ENCODE measurements around the gene VWC2. TPM values are rescaled to one million over a fixed set of nuclear protein-coding genes. Genes with fewer than 3 reads are reported as not detected.

Gene VWC2
- total RNA-seq, 1 donor from 2014 or later, result 0.18 TPM

DNA sequence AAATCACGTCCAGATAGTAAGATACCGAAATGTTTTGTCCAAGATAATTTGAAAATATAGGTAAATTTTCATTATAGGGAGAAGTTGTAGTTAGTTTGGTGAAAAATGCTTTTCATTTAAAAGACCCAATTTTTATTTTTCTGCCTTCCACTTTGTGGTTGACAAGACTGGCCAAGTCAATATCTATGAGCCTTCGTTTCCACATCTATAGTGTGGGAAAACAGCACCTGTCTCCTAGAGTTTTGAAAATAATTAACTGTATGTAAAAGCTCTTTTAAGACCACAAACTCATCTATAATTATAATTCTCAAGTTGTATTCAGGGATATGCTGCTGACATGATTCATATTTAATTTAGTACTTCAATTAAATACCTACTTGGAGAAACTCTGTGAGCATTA lies 102.8 kb downstream of the VWC2 start:
- Histone ChIP-seq H3K36me3 (no peaks in the 10 kb centered on the region), H3K4me1 (no peaks in the 10 kb centered on the region), H3K27ac (no peak overlapping the region), H3K9me3 (no peaks in the 10 kb centered on the region), H3K4me3 (no peak overlapping the region), H3K27me3 (ENCODE audit: low read depth) (no peaks in the 10 kb centered on the region)
- TF ChIP-seq, protein P1, sequence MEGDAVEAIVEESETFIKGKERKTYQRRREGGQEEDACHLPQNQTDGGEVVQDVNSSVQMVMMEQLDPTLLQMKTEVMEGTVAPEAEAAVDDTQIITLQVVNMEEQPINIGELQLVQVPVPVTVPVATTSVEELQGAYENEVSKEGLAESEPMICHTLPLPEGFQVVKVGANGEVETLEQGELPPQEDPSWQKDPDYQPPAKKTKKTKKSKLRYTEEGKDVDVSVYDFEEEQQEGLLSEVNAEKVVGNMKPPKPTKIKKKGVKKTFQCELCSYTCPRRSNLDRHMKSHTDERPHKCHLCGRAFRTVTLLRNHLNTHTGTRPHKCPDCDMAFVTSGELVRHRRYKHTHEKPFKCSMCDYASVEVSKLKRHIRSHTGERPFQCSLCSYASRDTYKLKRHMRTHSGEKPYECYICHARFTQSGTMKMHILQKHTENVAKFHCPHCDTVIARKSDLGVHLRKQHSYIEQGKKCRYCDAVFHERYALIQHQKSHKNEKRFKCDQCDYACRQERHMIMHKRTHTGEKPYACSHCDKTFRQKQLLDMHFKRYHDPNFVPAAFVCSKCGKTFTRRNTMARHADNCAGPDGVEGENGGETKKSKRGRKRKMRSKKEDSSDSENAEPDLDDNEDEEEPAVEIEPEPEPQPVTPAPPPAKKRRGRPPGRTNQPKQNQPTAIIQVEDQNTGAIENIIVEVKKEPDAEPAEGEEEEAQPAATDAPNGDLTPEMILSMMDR (IDR thresholded peaks at IDR 0.05), result no peak
- intact Hi-C loops (cut with DNase I), result no loop called here
- DNase-seq (no peak), ATAC-seq (no peak)

DNA sequence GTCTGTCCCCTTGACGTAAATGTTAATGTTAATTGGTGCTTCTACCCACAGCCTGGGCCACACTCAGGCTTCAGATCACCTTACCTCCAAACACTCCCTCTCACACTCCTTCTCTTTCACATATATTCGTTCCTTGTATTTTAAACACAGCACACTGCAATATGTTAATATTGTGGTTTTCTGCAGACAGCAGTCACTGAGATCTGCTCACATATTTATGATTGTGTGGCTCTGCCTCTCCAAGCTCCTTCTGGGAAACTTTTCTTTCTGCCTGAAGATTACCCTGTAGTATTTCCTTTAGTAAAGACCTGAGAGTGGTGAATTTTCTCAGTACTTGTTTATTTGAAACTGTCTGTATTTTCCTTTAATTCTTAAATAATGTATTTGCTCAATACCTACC lies 104.7 kb downstream of the VWC2 start:
- Histone ChIP-seq H3K36me3 (no peaks in the 10 kb centered on the region), H3K27me3 (ENCODE audit: low read depth) (no peaks in the 10 kb centered on the region), H3K9me3 (no peaks in the 10 kb centered on the region), H3K4me1 (no peaks in the 10 kb centered on the region), H3K27ac (no peak overlapping the region), H3K4me3 (no peak overlapping the region)
- intact Hi-C loops (cut with DNase I), result no loop called here
- TF ChIP-seq, protein P1 (IDR thresholded peaks at IDR 0.05), result no peak
- DNase-seq (no peak), ATAC-seq (no peak)

DNA sequence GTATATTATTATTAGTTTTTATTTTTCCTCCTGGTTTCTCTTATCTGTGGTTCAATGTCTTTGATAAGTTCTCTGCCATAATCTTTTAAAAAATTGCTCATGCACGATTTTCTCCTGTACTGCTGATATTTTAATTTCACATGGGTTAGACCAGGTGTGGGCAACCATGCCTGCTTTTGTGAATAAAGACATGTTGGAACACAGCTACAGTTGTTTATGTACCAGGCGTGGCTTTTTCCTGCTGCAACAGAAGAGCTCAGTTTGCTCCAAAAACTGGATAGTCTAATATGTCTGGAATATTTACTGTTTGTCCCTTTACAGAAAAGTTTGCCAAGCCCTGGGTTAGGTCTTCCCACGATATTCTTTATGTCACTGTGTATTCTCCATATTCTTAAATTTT lies 105.2 kb downstream of the VWC2 start:
- Histone ChIP-seq H3K9me3 (no peaks in the 10 kb centered on the region), H3K36me3 (no peaks in the 10 kb centered on the region), H3K4me3 (no peak overlapping the region), H3K27me3 (ENCODE audit: low read depth) (no peaks in the 10 kb centered on the region), H3K4me1 (no peaks in the 10 kb centered on the region), H3K27ac (no peak overlapping the region)
- intact Hi-C loops (cut with DNase I), result no loop called here
- no peak for ATAC-seq
- TF ChIP-seq, protein P1 (IDR thresholded peaks at IDR 0.05), result no peak
- no peak for DNase-seq

DNA sequence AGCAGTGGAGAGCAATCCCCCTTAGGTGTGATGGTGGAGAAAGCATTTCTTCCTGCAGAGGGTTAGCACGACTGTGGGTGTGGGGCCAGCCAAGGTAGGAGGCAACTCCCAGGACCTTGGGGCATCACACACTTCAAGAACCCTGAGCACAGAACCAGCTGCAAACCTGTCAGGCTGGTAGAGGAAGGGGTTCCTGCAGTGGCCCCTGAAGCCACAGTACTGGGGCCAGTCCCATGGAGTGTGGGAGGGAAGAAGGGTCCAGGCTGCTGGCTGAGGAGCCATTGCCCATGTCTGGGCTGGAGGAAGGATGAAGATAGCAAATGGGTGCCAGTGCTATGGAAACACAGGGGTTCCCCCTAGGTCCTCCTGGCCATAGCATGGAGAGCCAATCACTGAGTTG lies 110.5 kb downstream of the VWC2 start:
- ATAC-seq (peak in 1 of 2 donors; percentile 41), DNase-seq (no peak)
- Histone ChIP-seq H3K36me3 (no peaks in the 10 kb centered on the region), H3K4me1 (no peaks in the 10 kb centered on the region), H3K27ac (no peak overlapping the region), H3K9me3 (no peaks in the 10 kb centered on the region), H3K4me3 (no peak overlapping the region), H3K27me3 (ENCODE audit: low read depth) (no peaks in the 10 kb centered on the region)
- intact Hi-C loops (cut with DNase I), result no loop called here
- TF ChIP-seq, protein P1 (IDR thresholded peaks at IDR 0.05), result no peak

DNA sequence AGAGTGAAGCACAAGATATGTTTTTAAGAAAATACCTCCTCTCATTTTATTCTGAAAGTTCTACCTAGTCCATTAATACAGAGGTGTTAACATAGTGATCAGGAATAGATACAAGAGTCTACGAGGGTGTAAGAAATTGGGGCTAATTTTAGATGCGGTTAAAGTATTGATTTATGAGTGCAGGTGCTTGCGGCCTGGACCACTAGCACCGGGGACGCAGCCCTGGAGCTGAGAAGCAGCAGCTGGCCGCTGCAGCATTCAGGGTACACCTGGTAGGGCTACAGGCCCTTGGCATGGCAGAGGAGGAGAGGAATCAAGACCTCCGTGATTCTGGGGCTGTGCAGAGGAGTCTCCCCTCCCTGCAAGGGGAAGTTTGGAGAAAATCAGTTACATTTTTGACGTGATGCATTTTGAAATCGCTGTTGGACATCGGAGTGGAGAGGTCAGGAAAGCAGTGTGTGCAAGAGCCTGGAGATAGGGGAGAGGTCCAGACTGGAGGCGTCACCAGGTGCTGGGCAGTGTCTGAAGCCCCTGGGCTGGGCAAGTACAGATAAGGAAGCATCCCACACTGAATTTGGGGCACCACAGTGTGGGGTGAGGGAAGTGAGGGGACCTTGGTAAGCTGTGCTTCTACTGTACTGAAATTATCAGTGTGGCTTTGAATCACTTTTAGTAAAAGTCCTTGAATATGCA lies 112.3 kb downstream of the VWC2 start:
- Histone ChIP-seq H3K9me3 (no peaks in the 10 kb centered on the region), H3K4me3 (no peak overlapping the region), H3K4me1 (no peaks in the 10 kb centered on the region), H3K27ac (no peak overlapping the region), H3K36me3 (no peaks in the 10 kb centered on the region), H3K27me3 (ENCODE audit: low read depth) (no peaks in the 10 kb centered on the region)
- DNase-seq (no peak), ATAC-seq (no peak)
- TF ChIP-seq, protein P1 (IDR thresholded peaks at IDR 0.05), result no peak
- intact Hi-C loops (cut with DNase I), result no loop called here
